Stimulated activated naive CD8-positive, alpha-beta T cell treated with anti-CD3 and anti-CD28 coated beads, Interleukin-15, Interleukin-2, amounts not matched to agents 100 ng/mL and 50 ng/mL, for 24 hours (primary cell): ENCODE data around the gene THSD7B.

Source experiments
- H3K27ac Mint-ChIP-seq: one replicate; pipeline ENCODE4 v1.8.0; 2021; ENCODE audit warnings: mild to moderate bottlenecking, mixed read lengths
- H3K27me3 Mint-ChIP-seq: one replicate; pipeline ENCODE4 v1.8.0; 2021; ENCODE audit warnings: mixed read lengths
- H3K36me3 Mint-ChIP-seq: one replicate; pipeline ENCODE4 v1.8.0; 2021; ENCODE audit warnings: low read depth, mixed read lengths
- H3K4me1 Mint-ChIP-seq: one replicate; pipeline ENCODE4 v1.8.0; 2021; ENCODE audit warnings: low read depth, mixed read lengths
- H3K4me3 Mint-ChIP-seq: one replicate; pipeline ENCODE4 v1.8.0; 2021; ENCODE audit warnings: mild to moderate bottlenecking, mixed read lengths
- H3K9me3 Mint-ChIP-seq: one replicate; pipeline ENCODE4 v1.8.0; 2021; ENCODE audit warnings: mixed read lengths

Gene THSD7B

DNA sequence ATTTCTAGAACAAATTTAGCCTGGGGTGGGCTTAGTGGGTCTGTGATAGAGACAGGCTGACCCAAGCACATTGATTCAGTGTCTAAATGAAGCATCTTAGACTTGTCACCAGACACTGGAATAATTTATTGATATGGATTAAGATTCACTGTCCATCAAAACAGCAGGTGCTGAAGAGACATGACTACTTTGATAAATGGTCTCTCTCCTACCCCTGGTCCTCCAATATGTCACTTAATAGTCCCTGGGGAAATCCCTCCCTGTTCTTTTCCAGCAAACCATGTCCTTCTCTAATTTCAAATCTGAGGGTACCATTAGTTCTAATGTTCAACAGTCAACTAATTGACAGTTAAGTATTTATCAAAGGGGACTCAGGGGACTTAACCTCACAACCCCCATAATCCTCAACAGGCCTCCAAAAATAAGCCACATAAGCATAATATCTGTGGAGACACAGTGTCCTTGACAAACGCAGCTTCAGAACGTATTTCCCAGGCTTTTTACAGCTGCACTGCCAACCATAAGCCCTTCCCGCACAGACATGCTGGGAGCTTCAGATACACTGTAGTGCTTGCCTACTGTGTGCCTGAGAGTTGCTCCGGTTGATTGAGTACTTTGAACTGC, 391.0 kb downstream of the THSD7B start:
- Mint-ChIP-seq H3K36me3 (no peaks in the 10 kb centered on the region), H3K4me1 (no peaks in the 10 kb centered on the region), H3K27ac (no peak overlapping the region), H3K4me3 (no peak overlapping the region), H3K27me3 (no peaks in the 10 kb centered on the region), H3K9me3 (no peaks in the 10 kb centered on the region)

DNA sequence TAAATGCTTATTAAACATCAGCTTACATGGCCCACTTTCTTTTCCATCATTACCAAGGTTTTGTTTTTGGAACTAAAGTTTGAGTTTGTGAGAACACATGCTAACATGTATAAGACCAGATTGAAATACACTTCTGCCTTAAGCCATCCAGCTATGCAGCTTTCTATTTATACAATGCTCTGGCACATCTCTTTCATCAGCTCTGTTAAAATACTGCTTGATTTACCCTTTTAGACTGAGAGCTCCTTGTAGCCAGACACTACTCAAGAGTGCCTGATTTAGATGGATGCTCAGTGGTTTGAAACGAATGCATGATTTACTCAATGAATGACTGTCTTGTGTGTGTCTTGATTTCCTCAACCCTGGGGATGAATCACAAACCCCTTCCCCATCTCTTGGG, 392.5 kb downstream of the THSD7B start:
- no peaks in the 10 kb centered on the region for H3K9me3 Mint-ChIP-seq
- no peaks in the 10 kb centered on the region for H3K36me3 Mint-ChIP-seq
- H3K4me1 Mint-ChIP-seq, result no peaks in the 10 kb centered on the region
- no peak overlapping the region for H3K4me3 Mint-ChIP-seq
- H3K27me3 Mint-ChIP-seq, result no peaks in the 10 kb centered on the region
- H3K27ac Mint-ChIP-seq, result no peak overlapping the region

DNA sequence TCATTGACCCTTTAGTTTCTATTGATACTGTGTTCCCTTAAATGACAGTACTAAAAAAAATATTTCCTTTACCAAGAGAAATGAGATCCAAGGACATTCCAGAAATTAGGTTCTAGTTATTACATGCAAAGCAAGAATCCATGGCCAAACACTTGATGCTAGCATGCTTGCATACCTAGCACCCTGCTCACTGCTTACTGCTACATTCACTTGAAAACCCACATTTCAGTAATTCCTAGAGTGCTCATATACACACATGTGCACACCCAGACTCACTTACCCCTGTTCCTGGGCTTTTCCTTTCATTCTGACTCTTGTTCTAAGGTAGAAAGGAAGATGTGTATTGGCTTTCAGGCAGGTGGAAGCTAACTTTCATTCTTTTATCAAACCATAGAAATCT, 395.9 kb downstream of the THSD7B start:
- Mint-ChIP-seq H3K36me3 (no peaks in the 10 kb centered on the region), H3K27ac (no peak overlapping the region), H3K9me3 (peaks cover 5% of the 10 kb centered on the region), H3K27me3 (no peaks in the 10 kb centered on the region), H3K4me3 (no peak overlapping the region), H3K4me1 (no peaks in the 10 kb centered on the region)

GRCh38 chr2:137165968-137166367, 400.6 kb downstream of the THSD7B start:
- H3K27ac Mint-ChIP-seq, result no peak overlapping the region
- H3K9me3 Mint-ChIP-seq, result peaks cover 5% of the 10 kb centered on the region
- H3K4me1 Mint-ChIP-seq, result no peaks in the 10 kb centered on the region
- no peaks in the 10 kb centered on the region for H3K27me3 Mint-ChIP-seq
- no peaks in the 10 kb centered on the region for H3K36me3 Mint-ChIP-seq
- H3K4me3 Mint-ChIP-seq, result no peak overlapping the region

DNA sequence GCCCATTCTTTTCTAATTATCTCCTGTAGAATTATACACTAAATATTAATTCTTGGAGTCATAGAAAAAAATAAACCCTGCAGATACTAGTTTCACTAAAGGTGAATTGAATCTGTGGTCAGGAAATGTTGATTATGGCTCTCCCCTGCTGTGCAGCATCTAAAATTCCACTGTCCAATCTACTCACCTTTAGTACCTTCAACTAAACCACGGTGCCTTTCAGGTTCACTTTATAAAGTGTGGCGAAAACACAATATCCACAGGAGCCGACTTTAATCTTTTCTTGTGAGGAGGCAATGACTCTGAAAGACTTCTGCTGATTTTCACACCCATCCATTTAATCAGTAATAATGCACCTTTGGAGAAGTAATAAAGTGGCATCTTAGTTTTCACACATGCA, 402.3 kb downstream of the THSD7B start:
- no peaks in the 10 kb centered on the region for H3K4me1 Mint-ChIP-seq
- H3K36me3 Mint-ChIP-seq, result no peaks in the 10 kb centered on the region
- H3K27ac Mint-ChIP-seq, result no peak overlapping the region
- H3K27me3 Mint-ChIP-seq, result no peaks in the 10 kb centered on the region
- H3K4me3 Mint-ChIP-seq, result no peak overlapping the region
- peaks cover 5% of the 10 kb centered on the region for H3K9me3 Mint-ChIP-seq

- peaks cover 5% of the 10 kb centered on the region for H3K9me3 Mint-ChIP-seq
Measured at GRCh38 chr2:137168552-137168951, 403.2 kb downstream of the THSD7B start.

DNA sequence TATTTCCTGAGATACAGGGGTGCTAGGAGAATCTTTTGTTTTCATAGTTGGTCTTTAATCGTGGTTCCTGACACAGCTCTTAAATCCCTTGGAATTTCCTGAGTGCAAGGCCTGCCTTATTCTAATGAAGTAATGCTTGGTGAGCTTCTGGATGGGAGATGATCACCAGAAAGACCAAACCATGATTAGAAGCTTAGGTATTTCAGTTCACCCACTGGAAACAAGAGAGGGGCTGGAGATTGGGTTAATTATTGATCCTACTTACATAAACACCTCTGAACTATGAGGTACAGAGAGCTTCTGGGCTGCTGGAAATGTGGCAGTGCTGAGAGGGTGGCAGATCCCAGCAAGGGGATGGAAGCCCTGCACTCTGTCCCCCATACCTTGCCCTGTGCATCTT, 406.8 kb downstream of the THSD7B start:
- H3K36me3 Mint-ChIP-seq, result no peaks in the 10 kb centered on the region

More at GRCh38 chr2:137168552-137168951, 403.2 kb downstream of the THSD7B start:
- H3K36me3 Mint-ChIP-seq, result no peaks in the 10 kb centered on the region
- no peak overlapping the region for H3K27ac Mint-ChIP-seq
- H3K4me1 Mint-ChIP-seq, result no peaks in the 10 kb centered on the region
- no peaks in the 10 kb centered on the region for H3K27me3 Mint-ChIP-seq
- H3K4me3 Mint-ChIP-seq, result no peak overlapping the region

DNA sequence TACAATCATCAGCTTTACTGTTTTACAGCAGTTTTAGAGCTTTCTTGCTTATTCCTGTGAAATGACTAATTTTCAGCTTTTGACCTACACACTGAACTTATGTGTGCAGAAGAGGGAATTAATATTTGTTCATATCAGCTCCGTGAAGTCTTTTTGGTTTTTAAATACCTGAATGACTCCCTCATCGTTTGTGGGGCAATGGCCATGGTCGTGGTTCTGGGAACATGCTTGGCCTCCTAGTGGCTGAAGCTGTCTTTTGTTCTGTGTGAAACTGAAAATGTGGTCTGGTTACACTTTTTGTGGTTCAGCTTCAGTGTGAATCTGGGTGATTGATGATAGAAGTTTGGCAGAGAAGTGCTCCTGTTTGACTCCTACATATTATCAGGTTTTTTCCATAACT, 408.1 kb downstream of the THSD7B start:
- Mint-ChIP-seq H3K27ac (no peak overlapping the region), H3K27me3 (no peaks in the 10 kb centered on the region), H3K9me3 (no peaks in the 10 kb centered on the region), H3K36me3 (no peaks in the 10 kb centered on the region), H3K4me3 (no peak overlapping the region), H3K4me1 (no peaks in the 10 kb centered on the region)

More for the DNA sequence above, 406.8 kb downstream of the THSD7B start:
- H3K9me3 Mint-ChIP-seq, result no peaks in the 10 kb centered on the region
- no peaks in the 10 kb centered on the region for H3K27me3 Mint-ChIP-seq
- no peak overlapping the region for H3K27ac Mint-ChIP-seq
- H3K4me1 Mint-ChIP-seq, result no peaks in the 10 kb centered on the region
- no peak overlapping the region for H3K4me3 Mint-ChIP-seq

GRCh38 chr2:137175246-137175645, 409.9 kb downstream of the THSD7B start:
- H3K4me1 Mint-ChIP-seq, result no peaks in the 10 kb centered on the region
- no peaks in the 10 kb centered on the region for H3K9me3 Mint-ChIP-seq
- no peak overlapping the region for H3K27ac Mint-ChIP-seq
- H3K27me3 Mint-ChIP-seq, result no peaks in the 10 kb centered on the region
- H3K36me3 Mint-ChIP-seq, result no peaks in the 10 kb centered on the region
- no peak overlapping the region for H3K4me3 Mint-ChIP-seq

- H3K4me3 Mint-ChIP-seq, result no peak overlapping the region
- no peak overlapping the region for H3K27ac Mint-ChIP-seq
- no peaks in the 10 kb centered on the region for H3K4me1 Mint-ChIP-seq
- H3K9me3 Mint-ChIP-seq, result no peaks in the 10 kb centered on the region
- H3K36me3 Mint-ChIP-seq, result no peaks in the 10 kb centered on the region
- H3K27me3 Mint-ChIP-seq, result no peaks in the 10 kb centered on the region
Measured at GRCh38 chr2:137178951-137179377, 413.6 kb downstream of the THSD7B start.

DNA sequence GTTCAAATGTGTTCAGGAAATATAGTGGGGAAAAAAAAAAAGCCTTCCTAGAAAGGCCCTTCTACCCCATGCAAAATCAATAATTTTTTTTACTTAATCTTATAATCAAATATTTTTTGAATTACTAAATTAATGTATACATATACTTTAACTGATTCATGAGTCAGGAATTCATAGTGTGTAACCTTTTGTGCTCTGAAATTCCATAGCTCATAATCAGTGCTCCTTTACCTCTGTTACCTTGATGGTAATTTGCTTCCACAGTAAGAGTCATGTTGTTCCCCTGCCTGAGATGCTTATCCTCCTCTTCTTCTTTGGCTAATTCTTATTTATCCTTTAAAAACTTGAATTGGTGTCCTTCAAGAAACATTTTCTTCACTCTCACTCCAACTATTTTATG, 414.2 kb downstream of the THSD7B start:
- Mint-ChIP-seq H3K27ac (no peak overlapping the region), H3K27me3 (no peaks in the 10 kb centered on the region), H3K4me3 (no peak overlapping the region), H3K4me1 (no peaks in the 10 kb centered on the region), H3K9me3 (no peaks in the 10 kb centered on the region), H3K36me3 (no peaks in the 10 kb centered on the region)

DNA sequence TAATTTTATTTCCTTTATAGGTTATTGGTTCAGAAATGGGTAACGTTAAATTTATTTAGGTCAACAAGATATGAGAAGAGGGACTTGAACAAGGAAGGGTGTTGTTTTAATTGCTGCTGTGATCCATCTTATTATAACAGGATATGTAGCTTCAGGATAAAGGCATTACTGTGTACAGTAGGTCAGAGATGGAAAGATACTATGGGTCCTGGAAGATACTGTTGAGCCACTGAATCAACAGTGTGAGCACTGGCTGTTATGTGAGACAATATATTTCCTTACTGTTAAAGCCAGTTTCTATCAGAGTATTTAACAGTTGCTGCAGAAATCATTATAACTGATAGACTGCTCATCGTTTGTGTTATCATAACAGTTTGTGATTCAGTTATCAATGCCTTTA, 414.7 kb downstream of the THSD7B start:
- no peaks in the 10 kb centered on the region for H3K9me3 Mint-ChIP-seq
- H3K36me3 Mint-ChIP-seq, result no peaks in the 10 kb centered on the region
- no peak overlapping the region for H3K27ac Mint-ChIP-seq
- H3K27me3 Mint-ChIP-seq, result no peaks in the 10 kb centered on the region
- no peak overlapping the region for H3K4me3 Mint-ChIP-seq
- no peaks in the 10 kb centered on the region for H3K4me1 Mint-ChIP-seq

DNA sequence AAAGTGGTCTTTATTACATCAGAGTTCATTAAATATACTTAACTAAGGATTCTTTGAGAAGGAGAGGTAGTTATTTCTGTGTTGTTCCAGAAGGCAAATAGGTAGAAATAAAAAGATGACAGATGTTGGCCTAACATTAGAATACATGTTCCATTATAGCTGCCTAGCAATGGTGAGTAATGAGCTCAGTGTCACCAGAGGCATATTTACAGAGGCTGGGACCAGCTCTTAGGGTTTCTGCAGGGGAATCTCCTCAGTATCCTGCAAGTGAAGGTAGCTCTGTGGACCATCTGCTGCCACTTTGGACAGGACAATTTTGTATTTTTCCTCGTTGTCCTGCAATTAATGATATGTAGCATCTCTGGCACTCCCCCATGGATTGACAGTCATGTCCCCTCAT, 416.0 kb downstream of the THSD7B start:
- Mint-ChIP-seq H3K27ac (no peak overlapping the region), H3K27me3 (no peaks in the 10 kb centered on the region), H3K4me1 (no peaks in the 10 kb centered on the region), H3K4me3 (no peak overlapping the region), H3K9me3 (peaks cover 4% of the 10 kb centered on the region), H3K36me3 (no peaks in the 10 kb centered on the region)

DNA sequence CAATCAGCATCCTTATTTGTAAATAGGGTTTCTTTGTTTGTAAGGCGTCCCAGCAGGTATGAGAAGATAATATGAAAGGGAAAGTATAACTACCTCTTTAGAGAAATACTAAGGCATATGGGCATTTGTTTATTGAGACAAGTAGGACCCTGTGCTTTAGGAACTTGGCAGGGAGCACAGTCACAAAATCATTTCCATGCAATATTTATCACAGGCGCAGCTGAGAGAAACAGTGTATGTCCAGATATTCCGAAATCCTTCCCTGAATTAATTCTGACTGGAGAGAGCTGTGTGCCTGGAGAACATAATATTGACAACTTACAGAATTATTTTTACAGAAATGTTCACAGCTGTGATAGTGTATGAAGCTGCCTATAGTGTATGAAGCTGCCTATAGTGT, 416.7 kb downstream of the THSD7B start:
- Mint-ChIP-seq H3K27ac (no peak overlapping the region), H3K4me1 (no peaks in the 10 kb centered on the region), H3K4me3 (no peak overlapping the region), H3K36me3 (no peaks in the 10 kb centered on the region), H3K27me3 (no peaks in the 10 kb centered on the region), H3K9me3 (peaks cover 4% of the 10 kb centered on the region)

DNA sequence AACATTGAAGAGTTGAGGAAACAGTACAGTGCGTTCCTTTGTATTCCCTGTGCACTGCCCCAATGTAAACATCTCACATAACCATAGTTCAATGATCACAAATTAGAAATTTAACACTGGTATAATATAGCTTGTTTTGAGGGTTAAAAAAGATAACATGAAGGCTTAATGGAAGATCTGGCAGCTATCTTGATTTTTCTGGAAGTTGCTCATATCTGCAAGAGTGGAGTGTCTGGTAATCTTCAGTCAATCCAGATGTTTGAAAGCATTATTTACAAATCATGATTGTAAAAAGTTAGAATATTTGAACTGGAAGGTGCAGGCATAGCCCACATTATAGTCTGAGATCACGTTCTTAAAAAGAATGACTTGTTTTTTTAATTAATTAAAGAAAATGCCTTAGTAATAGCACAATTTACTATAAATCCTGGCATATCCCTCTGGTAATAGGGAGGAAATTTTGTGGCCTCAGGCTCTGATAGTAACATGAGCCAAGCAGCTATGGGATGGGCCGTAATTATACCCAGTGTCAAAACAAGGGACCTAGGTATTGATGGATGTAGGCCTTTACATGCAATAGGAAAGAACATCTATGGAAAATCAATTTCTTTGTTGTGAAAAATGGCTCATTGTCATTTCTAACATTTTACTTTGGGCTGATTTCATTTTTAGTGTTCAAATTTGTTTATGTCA, 418.0 kb downstream of the THSD7B start:
- H3K27me3 Mint-ChIP-seq, result no peaks in the 10 kb centered on the region
- no peak overlapping the region for H3K27ac Mint-ChIP-seq
- H3K4me3 Mint-ChIP-seq, result no peak overlapping the region
- no peaks in the 10 kb centered on the region for H3K36me3 Mint-ChIP-seq
- peaks cover 4% of the 10 kb centered on the region for H3K9me3 Mint-ChIP-seq
- no peaks in the 10 kb centered on the region for H3K4me1 Mint-ChIP-seq
